HG03097 (cell line): Measurements from ENCODE around the gene RNF217.
A peak's percentile ranks its signal among the peaks of the same experiment; 100 is the strongest.
"Not testable (repeated sequence)": the region's sequence is repeated elsewhere in the genome, so short reads cannot be mapped to it uniquely, and the experiment has no call there.

Experiments
- ATAC-seq: cut with Tn5 transposase; IDR thresholded peaks from one replicate; pipeline ENCODE4 v1.9.1; 2021; ENCODE audit not compliant: unreplicated experiment, low FRiP score

Gene RNF217

GRCh38 chr6:124962639-124963415 is 590 bp downstream of the RNF217 start:
- ATAC-seq: no peak

GRCh38 chr6:124963416-124963785 is 1.2 kb downstream of the RNF217 start:
- ATAC-seq: no peak

GRCh38 chr6:124963831-124964763 is 1.9 kb downstream of the RNF217 start:
- no peak for ATAC-seq

GRCh38 chr6:124964764-124965105 is 2.5 kb downstream of the RNF217 start:
- ATAC-seq: no peak

GRCh38 chr6:124965424-124965850 is 3.2 kb downstream of the RNF217 start:
- not testable (repeated sequence) for ATAC-seq

- no peak for ATAC-seq
Observed at GRCh38 chr6:124967444-124967843, 5.2 kb downstream of the RNF217 start.

- ATAC-seq: no peak
Observed at GRCh38 chr6:124968401-124968800, 6.2 kb downstream of the RNF217 start.

GRCh38 chr6:124970243-124970642 is 8.0 kb downstream of the RNF217 start:
- ATAC-seq: no peak

- ATAC-seq: no peak
Observed at GRCh38 chr6:124970763-124971162, 8.5 kb downstream of the RNF217 start.

- ATAC-seq: no peak
Observed at GRCh38 chr6:124973780-124974179, 11.5 kb downstream of the RNF217 start.

GRCh38 chr6:124974771-124975377 is 12.6 kb downstream of the RNF217 start:
- ATAC-seq: no peak

- no peak for ATAC-seq
Observed at GRCh38 chr6:124977067-124977908, 15.1 kb downstream of the RNF217 start.

GRCh38 chr6:124978451-124979293 is 16.4 kb downstream of the RNF217 start:
- ATAC-seq: no peak

- ATAC-seq: no peak
Observed at GRCh38 chr6:124979294-124979678, 17.0 kb downstream of the RNF217 start.

GRCh38 chr6:124982669-124983068 is 20.4 kb downstream of the RNF217 start:
- ATAC-seq: no peak

GRCh38 chr6:124983383-124984083 is 21.3 kb downstream of the RNF217 start:
- ATAC-seq: peak; percentile 78

GRCh38 chr6:124984668-124985338 is 22.6 kb downstream of the RNF217 start:
- ATAC-seq: no peak

- no peak for ATAC-seq
Observed at GRCh38 chr6:124986164-124986563, 23.9 kb downstream of the RNF217 start.
